Natural killer cell (primary cell): ENCODE results near the gene MED16. TPM values are rescaled to one million over a fixed set of nuclear protein-coding genes. Genes with fewer than 3 reads are reported as not detected.
"Not testable (repeated sequence)": the region's sequence is repeated elsewhere in the genome, so short reads cannot be mapped to it uniquely, and the experiment has no call there.

Experiments
- ATAC-seq, 3 donors: fragments of 150-1000 bp in 2 of 3; fragments of 200-7000 bp in 1 of 3; cut with Tn5 transposase; 1 replicate in 1 of 3; 2 replicates in 2 of 3; pipeline ENCODE4 v1.10.0; 2021; ENCODE audit warnings: mild to moderate bottlenecking in 2 of 3, moderate library complexity in 2 of 3
- DNase-seq, 2 donors: peaks; one replicate each; pipeline versions ENCODE4 v3.0.0 to v3.0.0-alpha.2; 2013 to 2021; ENCODE audit warnings: mixed read lengths in 1 of 2
- H3K27ac ChIP-seq: one replicate; pipeline ENCODE4 v1.5.1; 2013; ENCODE audit warnings: mild to moderate bottlenecking, low read length
- H3K27me3 ChIP-seq: one replicate; pipeline ENCODE4 v1.6.1; 2013; ENCODE audit warnings: low read length; ENCODE audit not compliant: control insufficient read depth, insufficient read depth
- H3K36me3 ChIP-seq: one replicate; pipeline ENCODE4 v1.6.1; 2013; ENCODE audit warnings: low read length; ENCODE audit not compliant: control insufficient read depth, insufficient read depth
- H3K4me1 ChIP-seq: one replicate; pipeline ENCODE4 v1.6.1; 2013; ENCODE audit warnings: low read length; ENCODE audit not compliant: control insufficient read depth, insufficient read depth
- H3K4me3 ChIP-seq: one replicate; pipeline ENCODE4 v1.5.1; 2013; ENCODE audit warnings: low read length
- H3K9me3 ChIP-seq: one replicate; pipeline ENCODE4 v1.6.1; 2013; ENCODE audit warnings: low read length; ENCODE audit not compliant: control insufficient read depth, insufficient read depth
- H3K27ac Mint-ChIP-seq, 2 donors: one replicate each; pipeline ENCODE4 v1.8.0; 2022; ENCODE audit warnings: mild to moderate bottlenecking in 2 of 2, mixed read lengths in 2 of 2, moderate library complexity in 1 of 2
- H3K27me3 Mint-ChIP-seq, 2 donors: one replicate each; pipeline ENCODE4 v1.8.0; 2022; ENCODE audit warnings: low read depth in 2 of 2, mixed read lengths in 2 of 2
- H3K36me3 Mint-ChIP-seq: one replicate; pipeline ENCODE4 v1.8.0; 2022; ENCODE audit warnings: mixed read lengths
- H3K4me1 Mint-ChIP-seq, 2 donors: one replicate each; pipeline ENCODE4 v1.8.0; 2022; ENCODE audit warnings: mixed read lengths in 2 of 2
- H3K4me3 Mint-ChIP-seq: one replicate; pipeline ENCODE4 v1.8.0; 2022; ENCODE audit warnings: mild to moderate bottlenecking, moderate library complexity, mixed read lengths
- H3K9me3 Mint-ChIP-seq, 2 donors: one replicate each; pipeline ENCODE4 v1.8.0; 2022; ENCODE audit warnings: mixed read lengths in 2 of 2
- WGBS: methylation state at CpG from one replicate; pipeline ENCODE4 v1.1.7; 2013; ENCODE audit warnings: missing lambda C conversion rate; ENCODE audit not compliant: insufficient coverage; 5-methylcytosine and 5-hydroxymethylcytosine counted together
- intact Hi-C: fragments of 100-400 bp; cut with micrococcal nuclease; formaldehyde crosslinking; loops from one replicate; pipeline ENCODE4 v1.14.2; 2022
- total RNA-seq, 4 donors: library from RNA; stranded (reverse); fragments of 120-200 nt in 1 of 4; gene quantifications; one replicate each; pipeline versions ENCODE4 v1.2.3 to v1.2.4, GENCODE V29; 2013 to 2022
- TF ChIP-seq, protein P1 (sequence below): fragments of 200-600 bp; IDR thresholded peaks from one replicate; pipeline ENCODE4 v1.8.0; 2022; ENCODE audit warnings: antibody characterized with exemption

Gene MED16
- total RNA-seq, 3 donors from 2014 or later (not counting 1 experiment from before 2014, with no cell fraction given), result 44.2 to 50.1 (median 44.7) TPM

DNA sequence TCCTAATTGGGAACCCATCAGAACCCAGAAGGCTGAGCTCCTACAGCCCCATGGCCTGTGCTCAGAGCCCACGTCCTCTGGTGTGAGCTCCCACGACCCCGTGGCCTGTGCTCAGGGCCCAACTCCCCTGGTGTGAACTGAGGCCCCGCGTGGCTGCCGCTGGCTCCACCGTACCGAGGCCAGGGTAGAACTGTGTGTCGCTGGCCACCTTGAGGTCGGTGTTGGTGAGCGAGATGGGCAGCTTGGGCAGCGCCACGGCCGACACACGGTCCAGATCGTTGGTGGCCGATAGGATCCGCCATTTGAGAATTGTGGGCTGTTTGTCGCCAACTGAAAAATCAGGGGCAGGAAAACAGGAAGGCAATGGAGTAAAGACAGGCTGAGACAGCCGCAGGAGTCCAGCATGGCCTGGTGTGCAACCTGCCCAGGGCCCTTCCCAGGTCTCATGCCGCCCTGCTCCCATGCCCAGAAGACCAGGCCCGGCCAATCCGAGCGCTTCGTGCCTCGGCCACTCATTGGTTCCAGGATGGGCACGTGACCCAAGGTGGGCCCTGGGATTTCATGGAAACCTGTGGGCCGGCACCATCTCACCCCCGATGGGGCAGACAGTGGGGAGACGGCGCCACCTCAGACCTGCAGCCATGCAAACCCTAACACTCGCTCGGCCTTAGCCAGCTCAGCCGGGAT is 11.5 kb downstream of the MED16 start:
- no peaks in the 10 kb centered on the region for H3K9me3 ChIP-seq
- H3K27me3 Mint-ChIP-seq, result no peaks in the 10 kb centered on the region
- H3K27ac ChIP-seq, result no peak overlapping the region
- H3K27ac Mint-ChIP-seq, result no peak overlapping the region
- no peaks in the 10 kb centered on the region for H3K9me3 Mint-ChIP-seq
- no peaks in the 10 kb centered on the region for H3K27me3 ChIP-seq
- DNase-seq (no peak), ATAC-seq (no peak)
- no peaks in the 10 kb centered on the region for H3K36me3 Mint-ChIP-seq
- 97% methylated on average over 34 of the region's 34 CpGs for WGBS
- TF ChIP-seq, protein P1, sequence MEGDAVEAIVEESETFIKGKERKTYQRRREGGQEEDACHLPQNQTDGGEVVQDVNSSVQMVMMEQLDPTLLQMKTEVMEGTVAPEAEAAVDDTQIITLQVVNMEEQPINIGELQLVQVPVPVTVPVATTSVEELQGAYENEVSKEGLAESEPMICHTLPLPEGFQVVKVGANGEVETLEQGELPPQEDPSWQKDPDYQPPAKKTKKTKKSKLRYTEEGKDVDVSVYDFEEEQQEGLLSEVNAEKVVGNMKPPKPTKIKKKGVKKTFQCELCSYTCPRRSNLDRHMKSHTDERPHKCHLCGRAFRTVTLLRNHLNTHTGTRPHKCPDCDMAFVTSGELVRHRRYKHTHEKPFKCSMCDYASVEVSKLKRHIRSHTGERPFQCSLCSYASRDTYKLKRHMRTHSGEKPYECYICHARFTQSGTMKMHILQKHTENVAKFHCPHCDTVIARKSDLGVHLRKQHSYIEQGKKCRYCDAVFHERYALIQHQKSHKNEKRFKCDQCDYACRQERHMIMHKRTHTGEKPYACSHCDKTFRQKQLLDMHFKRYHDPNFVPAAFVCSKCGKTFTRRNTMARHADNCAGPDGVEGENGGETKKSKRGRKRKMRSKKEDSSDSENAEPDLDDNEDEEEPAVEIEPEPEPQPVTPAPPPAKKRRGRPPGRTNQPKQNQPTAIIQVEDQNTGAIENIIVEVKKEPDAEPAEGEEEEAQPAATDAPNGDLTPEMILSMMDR, result no peak
- peaks cover 53% of the 10 kb centered on the region for H3K36me3 ChIP-seq
- H3K4me1 Mint-ChIP-seq, result no peaks in the 10 kb centered on the region
- H3K4me1 ChIP-seq, result peaks cover 3% of the 10 kb centered on the region
- no peak overlapping the region for H3K4me3 Mint-ChIP-seq
- intact Hi-C loops, result no loop called here
- no peak overlapping the region for H3K4me3 ChIP-seq

DNA sequence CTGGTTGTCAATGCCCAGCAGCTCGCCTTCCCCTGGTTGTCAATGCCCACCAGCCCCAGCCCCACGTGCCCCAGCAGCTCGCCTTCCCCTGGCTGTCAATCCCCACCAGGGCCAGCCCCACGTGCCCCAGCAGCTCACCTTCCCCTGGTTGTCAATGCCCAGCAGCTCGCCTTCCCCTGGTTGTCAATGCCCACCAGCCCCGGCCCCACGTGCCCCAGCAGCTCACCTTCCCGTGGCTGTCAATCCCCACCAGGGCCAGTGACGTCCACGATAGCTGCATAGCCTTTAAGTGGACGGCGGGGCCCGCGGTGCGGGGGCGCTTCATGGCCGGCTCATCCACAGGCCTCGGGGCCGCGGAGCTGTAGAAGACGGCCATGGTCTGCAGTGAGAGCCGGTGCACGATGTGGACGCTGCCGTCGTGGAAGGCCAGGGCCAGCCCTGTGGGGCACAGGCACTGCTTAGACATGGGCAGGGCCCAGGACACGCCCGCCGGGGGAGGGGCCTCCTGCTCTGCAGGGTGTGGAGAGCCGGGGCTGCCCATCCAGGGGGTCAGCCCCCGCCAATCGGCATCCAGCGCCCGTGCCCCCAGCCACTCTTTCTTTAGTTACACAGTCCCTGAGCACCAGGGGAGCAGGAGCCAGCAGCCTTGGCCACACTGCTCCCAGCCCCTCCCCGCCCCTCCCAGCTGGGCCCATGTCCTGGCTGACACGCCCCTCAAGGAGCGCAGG is 13.1 kb downstream of the MED16 start:
- Histone ChIP-seq H3K4me3 (no peak overlapping the region), H3K4me1 (no peaks in the 10 kb centered on the region), H3K9me3 (no peaks in the 10 kb centered on the region), H3K27me3 (no peaks in the 10 kb centered on the region), H3K27ac (no peak overlapping the region), H3K36me3 (peaks cover 41% of the 10 kb centered on the region)
- TF ChIP-seq, protein P1, result no peak
- Mint-ChIP-seq H3K4me1 (no peaks in the 10 kb centered on the region), H3K4me3 (no peak overlapping the region), H3K27me3 (no peaks in the 10 kb centered on the region), H3K36me3 (no peaks in the 10 kb centered on the region), H3K9me3 (no peaks in the 10 kb centered on the region), H3K27ac (no peak overlapping the region)
- intact Hi-C loops, result no loop called here
- 94% methylated on average over 37 of the region's 37 CpGs for WGBS
- ATAC-seq, result no peak
- no peak for DNase-seq

DNA sequence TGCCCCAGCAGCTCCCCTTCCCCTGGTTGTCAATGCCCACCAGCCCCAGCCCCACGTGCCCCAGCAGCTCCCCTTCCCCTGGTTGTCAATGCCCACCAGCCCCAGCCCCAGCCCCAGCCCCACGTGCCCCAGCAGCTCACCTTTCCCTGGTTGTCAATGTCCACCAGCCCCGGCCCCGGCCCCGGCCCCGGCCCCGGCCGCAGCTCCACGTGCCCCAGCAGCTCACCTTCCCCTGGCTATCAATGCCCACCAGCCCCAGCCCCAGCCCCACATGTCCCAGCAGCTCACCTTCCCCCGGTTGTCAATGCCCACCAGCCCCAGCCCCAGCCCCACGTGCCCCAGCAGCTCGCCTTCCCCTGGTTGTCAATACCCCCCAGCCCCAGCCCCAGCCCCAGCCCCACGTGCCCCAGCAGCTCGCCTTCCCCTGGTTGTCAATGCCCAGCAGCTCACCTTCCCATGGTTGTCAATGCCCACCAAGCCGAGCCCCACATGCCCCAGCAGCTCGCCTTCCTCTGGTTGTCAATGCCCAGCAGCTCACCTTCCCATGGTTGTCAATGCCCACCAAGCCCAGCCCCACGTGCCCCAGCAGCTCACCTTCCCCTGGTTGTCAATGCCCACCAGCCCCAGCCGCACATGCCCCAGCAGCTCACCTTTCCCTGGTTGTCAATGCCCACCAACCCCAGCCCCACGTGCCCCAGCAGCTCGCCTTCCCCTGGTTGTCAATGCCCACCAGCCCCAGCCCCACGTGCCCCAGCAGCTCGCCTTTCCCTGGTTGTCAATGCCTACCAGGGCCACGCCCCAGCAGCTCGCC is 14.0 kb downstream of the MED16 start:
- H3K4me1 Mint-ChIP-seq, DNase-seq, H3K4me3 Mint-ChIP-seq, H3K27ac ChIP-seq, H3K4me1 ChIP-seq, H3K27me3 Mint-ChIP-seq, H3K4me3 ChIP-seq, H3K27me3 ChIP-seq, H3K9me3 Mint-ChIP-seq, H3K36me3 Mint-ChIP-seq, intact Hi-C loops, H3K27ac Mint-ChIP-seq, H3K9me3 ChIP-seq, ATAC-seq: not testable (repeated sequence)
- WGBS, result 90% methylated on average over 20 of the region's 24 CpGs
- H3K36me3 ChIP-seq, result peaks cover 32% of the 10 kb centered on the region

DNA sequence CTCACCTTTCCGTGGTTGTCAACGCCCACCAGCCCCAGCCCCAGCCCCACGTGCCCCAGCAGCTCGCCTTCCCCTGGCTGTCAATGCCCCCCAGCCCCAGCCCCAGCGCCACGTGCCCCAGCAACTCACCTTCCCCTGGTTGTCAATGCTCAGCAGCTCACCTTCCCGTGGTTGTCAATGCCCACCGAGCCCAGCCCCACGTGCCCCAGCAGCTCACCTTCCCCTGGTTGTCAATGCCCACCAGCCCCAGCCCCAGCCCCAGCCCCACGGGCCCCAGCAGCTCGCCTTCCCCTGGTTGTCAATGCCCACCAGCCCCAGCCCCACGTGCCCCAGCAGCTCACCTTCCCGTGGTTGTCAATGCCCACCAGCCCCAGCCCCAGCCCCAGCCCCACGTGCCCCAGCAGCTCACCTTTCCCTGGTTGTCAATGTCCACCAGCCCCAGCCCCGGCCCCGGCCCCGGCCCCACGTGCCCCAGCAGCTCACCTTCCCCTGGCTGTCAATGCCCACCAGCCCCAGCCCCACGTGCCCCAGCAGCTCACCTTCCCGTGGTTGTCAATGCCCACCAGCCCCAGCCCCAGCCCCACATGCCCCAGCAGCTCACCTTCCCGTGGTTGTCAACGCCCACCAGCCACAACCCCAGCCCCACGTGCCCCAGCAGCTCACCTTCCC is 14.9 kb downstream of the MED16 start:
- H3K27ac Mint-ChIP-seq, H3K4me1 Mint-ChIP-seq, H3K4me3 Mint-ChIP-seq, H3K9me3 Mint-ChIP-seq, H3K27me3 ChIP-seq, H3K9me3 ChIP-seq, H3K4me1 ChIP-seq, H3K4me3 ChIP-seq, H3K27ac ChIP-seq, ATAC-seq, DNase-seq, intact Hi-C loops, H3K27me3 Mint-ChIP-seq, H3K36me3 Mint-ChIP-seq: not testable (repeated sequence)
- 91% methylated on average over 20 of the region's 23 CpGs for WGBS
- peaks cover 27% of the 10 kb centered on the region for H3K36me3 ChIP-seq
